Measurements from ENCODE around the gene UBALD1. TPM values are rescaled to one million over a fixed set of nuclear protein-coding genes. Genes with fewer than 3 reads are reported as not detected.

UBALD1 gene
- total and polyA plus RNA-seq, 2 donors (not counting 3 experiments of a cell fraction or from before 2014, with no cell fraction given), result 24.8 to 41.6 TPM

GRCh38 chr16:4661661-4662060 lies 47.0 kb upstream of the UBALD1 start:
- Histone ChIP-seq H3K36me3 (ENCODE audit: control insufficient read depth in 2 of 2, extremely low read depth in 1 of 2, insufficient read depth in 2 of 2, low read length in 2 of 2) (peaks cover 4 to 27% of the 10 kb centered on the region in 2 experiments), H3K9me3 (replicated peaks; ENCODE audit: control insufficient read depth, insufficient read depth, low read length) (no peaks in the 10 kb centered on the region), H3K4me1 (ENCODE audit: control insufficient read depth, extremely low read depth, insufficient read depth, low read length) (no peaks in the 10 kb centered on the region), H3K9ac (replicated peaks; ENCODE audit: extremely low read depth, insufficient read depth, low read length) (no peak overlapping the region), H3K9me1 (replicated peaks; ENCODE audit: control insufficient read depth, extremely low read depth, insufficient read depth, low read length) (no peaks in the 10 kb centered on the region), H3K4me2 (ENCODE audit: insufficient read depth, low read length) (no peak overlapping the region), H3K4me3 (replicated peaks in 1 of 3; ENCODE audit: insufficient read depth in 1 of 3, low read depth in 1 of 3, low read length in 3 of 3) (no peak overlapping the region), H2AFZ (ENCODE audit: low read depth, low read length) (no peak overlapping the region), H3K27ac (ENCODE audit: insufficient read depth, low read depth, low read length) (no peak overlapping the region), H4K20me1 (replicated peaks; ENCODE audit: control insufficient read depth, extremely low read depth, insufficient read depth, low read length) (no peaks in the 10 kb centered on the region), H3K79me2 (ENCODE audit: control insufficient read depth, insufficient read depth, low read length) (no peaks in the 10 kb centered on the region), H3K27me3 (ENCODE audit: control insufficient read depth in 2 of 2, insufficient read depth in 2 of 2, low read length in 2 of 2) (no peaks in the 10 kb centered on the region)
- POLR2A ChIA-PET, result no interaction called here
- intact Hi-C loops (cut with micrococcal nuclease) (no loop called here), dilution Hi-C loops (cut with MboI; ENCODE audit: extremely low pct_ligation_motif_present, low sequenced_read_pairs) (no loop called here)
- CTCF ChIA-PET, result no interaction called here
- DNase-seq (ENCODE audit: low read depth, low spot score), result no peak
- FAIRE-seq, result no peak
- no TSS peak for BruUV-seq (replicated peaks)
- TF ChIP-seq MYC (IDR thresholded peaks at IDR 0.05; ENCODE audit: low read depth, low read length) (no peak), FOS (IDR thresholded peaks at IDR 0.05; ENCODE audit: borderline replicate concordance, insufficient read depth, low read length) (no peak), POLR2AphosphoS5 (IDR thresholded peaks at IDR 0.05; ENCODE audit: insufficient read depth, low read depth, low read length) (no peak), JUN (IDR thresholded peaks at IDR 0.05; ENCODE audit: borderline replicate concordance, insufficient read depth, insufficient read length, low read depth) (no peak), MAX (IDR thresholded peaks at IDR 0.05; ENCODE audit: insufficient read depth, insufficient read length) (no peak), EZH2 (IDR thresholded peaks at IDR 0.05; ENCODE audit: borderline replicate concordance, low read depth, low read length, severe bottlenecking) (no peak), GATA2 (IDR thresholded peaks at IDR 0.05; ENCODE audit: insufficient read depth, insufficient read length, low read depth, low read length) (no peak), POLR2A (IDR thresholded peaks at IDR 0.05; ENCODE audit: low read depth, low read length) (no peak), CTCF (IDR thresholded peaks at IDR 0.05; ENCODE audit: extremely low read depth in 1 of 2, insufficient read depth in 1 of 2, low read depth in 1 of 2, low read length in 2 of 2) (no peak)
